Chondrocyte (in vitro differentiated cells): ENCODE results near the gene IST1. TPM values are rescaled to one million over a fixed set of nuclear protein-coding genes. Genes with fewer than 3 reads are reported as not detected.

Source experiments
- DNase-seq: peaks from one replicate; pipeline ENCODE4 v3.0.0; 2021; ENCODE audit warnings: mixed read lengths, low spot score
- H3K27ac Mint-ChIP-seq: one replicate; pipeline ENCODE4 v1.8.0; 2021; ENCODE audit warnings: mild to moderate bottlenecking, moderate library complexity, mixed read lengths; ENCODE audit not compliant: unreplicated experiment
- H3K27me3 Mint-ChIP-seq: 2 replicates; pipeline ENCODE4 v1.8.0; 2021; ENCODE audit warnings: low read depth, mixed read lengths
- H3K36me3 Mint-ChIP-seq: 2 replicates; pipeline ENCODE4 v1.8.0; 2021; ENCODE audit warnings: low read depth, mixed read lengths
- H3K4me1 Mint-ChIP-seq: 2 replicates; pipeline ENCODE4 v1.8.0; 2021; ENCODE audit warnings: low read depth, mild to moderate bottlenecking, mixed read lengths
- H3K4me3 Mint-ChIP-seq: one replicate; pipeline ENCODE4 v1.8.0; 2021; ENCODE audit warnings: mild to moderate bottlenecking, moderate library complexity, mixed read lengths; ENCODE audit not compliant: unreplicated experiment
- H3K9me3 Mint-ChIP-seq: 2 replicates; pipeline ENCODE4 v1.8.0; 2021; ENCODE audit warnings: low read depth, mixed read lengths
- total RNA-seq: library from RNA; stranded (reverse); gene quantifications from 3 replicates; pipeline ENCODE4 v1.2.1, GENCODE V29; 2021
- TF ChIP-seq, protein P1 (sequence below): fragments of 200-600 bp; sonication (generic); IDR thresholded peaks from 2 replicates; pipeline ENCODE4 v1.5.0; 2021; ENCODE audit warnings: antibody characterized with exemption, mild to moderate bottlenecking, moderate library complexity

The IST1 gene
- total RNA-seq, 1 donor from 2014 or later, result 172 TPM

- no peaks in the 10 kb centered on the region for H3K36me3 Mint-ChIP-seq
- TF ChIP-seq, protein P1, sequence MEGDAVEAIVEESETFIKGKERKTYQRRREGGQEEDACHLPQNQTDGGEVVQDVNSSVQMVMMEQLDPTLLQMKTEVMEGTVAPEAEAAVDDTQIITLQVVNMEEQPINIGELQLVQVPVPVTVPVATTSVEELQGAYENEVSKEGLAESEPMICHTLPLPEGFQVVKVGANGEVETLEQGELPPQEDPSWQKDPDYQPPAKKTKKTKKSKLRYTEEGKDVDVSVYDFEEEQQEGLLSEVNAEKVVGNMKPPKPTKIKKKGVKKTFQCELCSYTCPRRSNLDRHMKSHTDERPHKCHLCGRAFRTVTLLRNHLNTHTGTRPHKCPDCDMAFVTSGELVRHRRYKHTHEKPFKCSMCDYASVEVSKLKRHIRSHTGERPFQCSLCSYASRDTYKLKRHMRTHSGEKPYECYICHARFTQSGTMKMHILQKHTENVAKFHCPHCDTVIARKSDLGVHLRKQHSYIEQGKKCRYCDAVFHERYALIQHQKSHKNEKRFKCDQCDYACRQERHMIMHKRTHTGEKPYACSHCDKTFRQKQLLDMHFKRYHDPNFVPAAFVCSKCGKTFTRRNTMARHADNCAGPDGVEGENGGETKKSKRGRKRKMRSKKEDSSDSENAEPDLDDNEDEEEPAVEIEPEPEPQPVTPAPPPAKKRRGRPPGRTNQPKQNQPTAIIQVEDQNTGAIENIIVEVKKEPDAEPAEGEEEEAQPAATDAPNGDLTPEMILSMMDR, result no peak
Observed at GRCh38 chr16:71971571-71971970, 76.2 kb downstream of the IST1 start.

GRCh38 chr16:71972356-71972755 lies 77.0 kb downstream of the IST1 start:
- TF ChIP-seq, protein P1, result no peak
- no peak for DNase-seq
- Mint-ChIP-seq H3K4me3 (no peak overlapping the region), H3K36me3 (no peaks in the 10 kb centered on the region), H3K27me3 (no peaks in the 10 kb centered on the region), H3K4me1 (no peaks in the 10 kb centered on the region), H3K27ac (no peak overlapping the region), H3K9me3 (no peaks in the 10 kb centered on the region)

More at GRCh38 chr16:71971571-71971970, 76.2 kb downstream of the IST1 start:
- no peak overlapping the region for H3K27ac Mint-ChIP-seq
- no peak for DNase-seq
- H3K4me3 Mint-ChIP-seq, result no peak overlapping the region
- H3K9me3 Mint-ChIP-seq, result no peaks in the 10 kb centered on the region
- no peaks in the 10 kb centered on the region for H3K4me1 Mint-ChIP-seq
- H3K27me3 Mint-ChIP-seq, result no peaks in the 10 kb centered on the region

DNA sequence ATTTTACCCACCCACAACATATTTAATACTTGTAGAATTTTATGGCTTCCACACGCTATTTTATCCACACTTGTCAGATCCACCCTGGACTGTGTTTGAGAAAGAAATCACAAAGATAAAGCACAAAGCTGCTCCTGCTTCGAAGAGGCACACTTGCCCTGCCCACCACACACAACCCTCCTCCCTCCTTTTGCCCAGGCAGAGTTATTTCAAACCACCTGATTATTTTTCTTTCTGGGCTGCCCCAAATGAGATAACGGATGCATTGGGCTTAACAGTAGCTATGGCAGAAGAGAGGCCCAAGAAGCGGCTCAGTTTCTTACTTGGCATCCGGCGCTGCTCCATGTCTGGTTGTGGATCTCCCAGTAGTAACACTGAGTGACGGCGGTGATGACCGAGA lies 77.7 kb downstream of the IST1 start:
- H3K4me1 Mint-ChIP-seq, result no peaks in the 10 kb centered on the region
- no peaks in the 10 kb centered on the region for H3K36me3 Mint-ChIP-seq
- no peak overlapping the region for H3K27ac Mint-ChIP-seq
- H3K4me3 Mint-ChIP-seq, result no peak overlapping the region
- DNase-seq, result no peak
- H3K27me3 Mint-ChIP-seq, result peaks cover 2% of the 10 kb centered on the region
- no peaks in the 10 kb centered on the region for H3K9me3 Mint-ChIP-seq
- TF ChIP-seq, protein P1, result no peak

- peaks cover 4% of the 10 kb centered on the region for H3K27me3 Mint-ChIP-seq
- no peaks in the 10 kb centered on the region for H3K36me3 Mint-ChIP-seq
- no peaks in the 10 kb centered on the region for H3K9me3 Mint-ChIP-seq
- DNase-seq, result no peak
- H3K27ac Mint-ChIP-seq, result no peak overlapping the region
- H3K4me3 Mint-ChIP-seq, result no peak overlapping the region
- H3K4me1 Mint-ChIP-seq, result no peaks in the 10 kb centered on the region
- TF ChIP-seq, protein P1, result no peak
Observed at GRCh38 chr16:71974068-71974818, 78.9 kb downstream of the IST1 start.

Other genes starting within 250 kb of the IST1 start
- gene PHLPP2, start 170.8 kb upstream of the IST1 start, total RNA-seq, result 10.2 to 12.0 TPM (median 10.9 TPM) in 3 replicates
- 62.7 to 82.0 TPM (median 62.9 TPM) in 3 replicates for gene AP1G1, start 86.7 kb upstream of the IST1 start, total RNA-seq
- gene ATXN1L, start 49.6 kb upstream of the IST1 start, total RNA-seq, result 29.4 to 32.4 TPM (median 30.8 TPM) in 3 replicates
- gene ZNF821, start 11.3 kb upstream of the IST1 start, total RNA-seq, result 10.6 to 12.0 TPM (median 11.2 TPM) in 3 replicates
- not detected in 3 replicates for gene PKD1L3, start 104.9 kb downstream of the IST1 start, total RNA-seq
- 4.1 to 5.7 TPM (median 4.6 TPM) in 3 replicates for gene DHODH, start 113.2 kb downstream of the IST1 start, total RNA-seq
- not detected in 3 replicates for gene HP, start 159.0 kb downstream of the IST1 start, total RNA-seq
- gene HPR, start 167.7 kb downstream of the IST1 start, total RNA-seq, result not detected in 3 replicates
- 5.1 to 8.7 TPM (median 7.1 TPM) in 3 replicates for gene TXNL4B, start 198.1 kb downstream of the IST1 start, total RNA-seq
- 44.9 to 60.8 TPM (median 51.0 TPM) in 3 replicates for gene DHX38, start 198.3 kb downstream of the IST1 start, total RNA-seq